ENCODE measurements around the gene TWNK.
A peak's percentile ranks its signal among the peaks of the same experiment; 100 is the strongest.

GRCh38 chr10:100993986-100994708 is 6.8 kb downstream of the TWNK start:
- TF ChIP-seq CTCF (IDR thresholded peaks at IDR 0.05; ENCODE audit: extremely low read depth in 1 of 2, insufficient read depth in 1 of 2, low read depth in 1 of 2, low read length in 2 of 2), result peak; percentile 60 to 63
- TF ChIP-seq POLR2AphosphoS5 (IDR thresholded peaks at IDR 0.05; ENCODE audit: insufficient read depth, low read depth, low read length), result no peak
- no peak for TF ChIP-seq POLR2A (IDR thresholded peaks at IDR 0.05; ENCODE audit: low read depth, low read length)
- no peak for TF ChIP-seq EZH2 (IDR thresholded peaks at IDR 0.05; ENCODE audit: borderline replicate concordance, low read depth, low read length, severe bottlenecking)
